ENCODE data around the gene RNF31.

GRCh38 chr14:24177891-24178290 is 30.6 kb downstream of the RNF31 start:
- TF ChIP-seq CTCF (IDR thresholded peaks at IDR 0.05; ENCODE audit: low read depth, low read length) (no peak), EZH2phosphoT487 (IDR thresholded peaks at IDR 0.05; ENCODE audit: low read depth) (no peak)

Measured in OCI-LY3 (cell line).